Stimulated activated naive CD4-positive, alpha-beta T cell (primary cell): ENCODE data around the gene SHISA8.
"Not testable (repeated sequence)": the region's sequence is repeated elsewhere in the genome, so short reads cannot be mapped to it uniquely, and the experiment has no call there.

Experiments used
- DNase-seq, 6 experiments: peaks; one replicate each; lab custom pipeline; 2025; lab: John Stamatoyannopoulos, UW

SHISA8 gene

GRCh38 chr22:41899110-41899509 is 15.8 kb downstream of the SHISA8 start:
- DNase-seq: no peak

- no peak for DNase-seq
These were observed 16.2 kb downstream of the SHISA8 start for GRCh38 chr22:41898645-41899044.

GRCh38 chr22:41893591-41894375 is 21.1 kb downstream of the SHISA8 start:
- no peak for DNase-seq

GRCh38 chr22:41892721-41893120 is 22.2 kb downstream of the SHISA8 start:
- no peak for DNase-seq

GRCh38 chr22:41891407-41891806 is 23.5 kb downstream of the SHISA8 start:
- DNase-seq: no peak

- DNase-seq: no peak
These were observed 26.2 kb downstream of the SHISA8 start for GRCh38 chr22:41888627-41889200.

- no peak for DNase-seq
These were observed 29.4 kb downstream of the SHISA8 start for GRCh38 chr22:41885516-41885915.

GRCh38 chr22:41885116-41885515 is 29.8 kb downstream of the SHISA8 start:
- no peak for DNase-seq

- DNase-seq: no peak
These were observed 31.5 kb downstream of the SHISA8 start for GRCh38 chr22:41883400-41883799.

GRCh38 chr22:41880653-41881052 is 34.2 kb downstream of the SHISA8 start:
- DNase-seq: no peak

- no peak for DNase-seq
These were observed 38.2 kb downstream of the SHISA8 start for GRCh38 chr22:41876675-41877074.

GRCh38 chr22:41876275-41876674 is 38.6 kb downstream of the SHISA8 start:
- DNase-seq: no peak

- no peak for DNase-seq
These were observed 39.2 kb downstream of the SHISA8 start for GRCh38 chr22:41875531-41876270.

- no peak for DNase-seq
These were observed 40.8 kb downstream of the SHISA8 start for GRCh38 chr22:41874090-41874489.

GRCh38 chr22:41873391-41873790 is 41.5 kb downstream of the SHISA8 start:
- peak in 5 of 6 experiments; percentile 9 to 66 (median 26) for DNase-seq

- no peak for DNase-seq
These were observed 44.1 kb downstream of the SHISA8 start for GRCh38 chr22:41870786-41871185.

GRCh38 chr22:41870081-41870480 is 44.8 kb downstream of the SHISA8 start:
- not testable (repeated sequence) for DNase-seq

GRCh38 chr22:41868556-41868955 is 46.3 kb downstream of the SHISA8 start:
- DNase-seq: no peak

GRCh38 chr22:41863472-41863871 is 51.4 kb downstream of the SHISA8 start:
- DNase-seq: no peak

- DNase-seq: no peak
These were observed 52.2 kb downstream of the SHISA8 start for GRCh38 chr22:41862530-41863266.

GRCh38 chr22:41862160-41862529 is 52.7 kb downstream of the SHISA8 start:
- peak in 2 of 6 experiments; percentile 13 to 38 for DNase-seq
